ENCODE results near the gene VPS35.

VPS35 gene

GRCh38 chr16:46730801-46731690 lies 42.1 kb upstream of the VPS35 start:
- H3K4me3 ChIP-seq (ENCODE audit: low read depth, low read length), result no peak overlapping the region
- TF ChIP-seq, protein P1, sequence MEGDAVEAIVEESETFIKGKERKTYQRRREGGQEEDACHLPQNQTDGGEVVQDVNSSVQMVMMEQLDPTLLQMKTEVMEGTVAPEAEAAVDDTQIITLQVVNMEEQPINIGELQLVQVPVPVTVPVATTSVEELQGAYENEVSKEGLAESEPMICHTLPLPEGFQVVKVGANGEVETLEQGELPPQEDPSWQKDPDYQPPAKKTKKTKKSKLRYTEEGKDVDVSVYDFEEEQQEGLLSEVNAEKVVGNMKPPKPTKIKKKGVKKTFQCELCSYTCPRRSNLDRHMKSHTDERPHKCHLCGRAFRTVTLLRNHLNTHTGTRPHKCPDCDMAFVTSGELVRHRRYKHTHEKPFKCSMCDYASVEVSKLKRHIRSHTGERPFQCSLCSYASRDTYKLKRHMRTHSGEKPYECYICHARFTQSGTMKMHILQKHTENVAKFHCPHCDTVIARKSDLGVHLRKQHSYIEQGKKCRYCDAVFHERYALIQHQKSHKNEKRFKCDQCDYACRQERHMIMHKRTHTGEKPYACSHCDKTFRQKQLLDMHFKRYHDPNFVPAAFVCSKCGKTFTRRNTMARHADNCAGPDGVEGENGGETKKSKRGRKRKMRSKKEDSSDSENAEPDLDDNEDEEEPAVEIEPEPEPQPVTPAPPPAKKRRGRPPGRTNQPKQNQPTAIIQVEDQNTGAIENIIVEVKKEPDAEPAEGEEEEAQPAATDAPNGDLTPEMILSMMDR (IDR thresholded peaks at IDR 0.05; ENCODE audit: insufficient read depth, low read depth, low read length, missing control alignments), result no peak
- DNase-seq (ENCODE audit: low read depth), result no peak

- no peak overlapping the region for H3K4me3 ChIP-seq (ENCODE audit: low read depth, low read length)
- TF ChIP-seq, protein P1 (IDR thresholded peaks at IDR 0.05; ENCODE audit: insufficient read depth, low read depth, low read length, missing control alignments), result no peak
- DNase-seq (ENCODE audit: low read depth), result no peak
Observed at GRCh38 chr16:46730126-46730525, 41.1 kb upstream of the VPS35 start.

DNA sequence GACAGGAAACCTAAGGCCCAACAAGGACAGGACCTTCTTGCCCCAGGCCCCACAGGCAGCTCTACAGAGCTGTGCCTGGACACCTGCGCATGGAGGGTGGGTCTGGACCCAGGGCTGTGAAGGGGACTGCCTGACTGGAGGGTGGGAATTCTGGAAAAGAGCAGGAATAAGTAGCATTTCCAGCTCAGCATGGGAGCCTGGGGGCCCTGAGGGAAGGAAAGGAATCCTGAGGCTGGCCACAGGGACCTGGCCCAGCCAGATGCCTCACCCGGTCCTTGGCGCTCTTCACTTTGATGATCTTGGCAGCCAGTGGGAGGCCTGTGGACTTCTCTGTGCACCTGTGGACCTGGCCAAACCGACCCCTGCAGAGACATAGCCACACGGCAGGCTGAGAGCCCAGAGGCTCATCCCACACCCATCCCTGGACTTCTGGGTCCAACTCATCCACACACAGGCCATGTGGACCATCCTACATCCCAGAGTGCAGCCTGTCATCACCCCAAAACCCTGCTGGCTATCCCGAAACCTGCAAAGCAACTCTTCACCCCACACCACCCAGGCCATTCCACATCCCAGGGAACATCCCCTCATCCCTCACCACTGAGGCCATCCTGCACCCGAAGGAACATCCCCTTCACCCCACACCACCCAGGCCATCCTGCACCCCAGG lies 40.5 kb upstream of the VPS35 start:
- no peak for DNase-seq (ENCODE audit: low read depth)
- no peak overlapping the region for H3K4me3 ChIP-seq (ENCODE audit: low read depth, low read length)
- TF ChIP-seq, protein P1 (IDR thresholded peaks at IDR 0.05; ENCODE audit: insufficient read depth, low read depth, low read length, missing control alignments), result no peak

- TF ChIP-seq, protein P1 (IDR thresholded peaks at IDR 0.05; ENCODE audit: insufficient read depth, low read depth, low read length, missing control alignments), result no peak
- no peak overlapping the region for H3K4me3 ChIP-seq (ENCODE audit: low read depth, low read length)
- DNase-seq (ENCODE audit: low read depth), result no peak
Observed at GRCh38 chr16:46728806-46729205, 39.8 kb upstream of the VPS35 start.

DNA sequence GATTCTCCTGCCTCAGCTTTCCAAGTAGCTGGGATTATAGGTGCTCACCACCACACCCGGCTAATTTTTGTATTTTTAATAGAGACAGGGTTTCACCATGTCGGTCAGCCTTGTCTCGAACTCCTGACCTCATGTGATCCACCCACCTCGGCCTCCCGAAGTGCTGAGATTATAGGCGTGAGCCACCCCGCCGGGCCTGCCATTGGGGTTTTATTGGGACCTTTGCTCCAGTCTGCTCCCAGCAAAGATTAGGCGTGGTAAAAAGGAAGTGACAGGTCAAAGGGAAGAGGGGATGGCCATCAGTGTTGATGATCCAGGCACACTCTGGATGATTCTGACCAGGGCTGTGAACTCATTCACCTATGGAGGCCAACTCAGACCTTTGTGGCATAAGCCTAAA lies 38.7 kb upstream of the VPS35 start:
- TF ChIP-seq, protein P1 (IDR thresholded peaks at IDR 0.05; ENCODE audit: insufficient read depth, low read depth, low read length, missing control alignments), result no peak
- DNase-seq (ENCODE audit: low read depth), result no peak
- no peak overlapping the region for H3K4me3 ChIP-seq (ENCODE audit: low read depth, low read length)

DNA sequence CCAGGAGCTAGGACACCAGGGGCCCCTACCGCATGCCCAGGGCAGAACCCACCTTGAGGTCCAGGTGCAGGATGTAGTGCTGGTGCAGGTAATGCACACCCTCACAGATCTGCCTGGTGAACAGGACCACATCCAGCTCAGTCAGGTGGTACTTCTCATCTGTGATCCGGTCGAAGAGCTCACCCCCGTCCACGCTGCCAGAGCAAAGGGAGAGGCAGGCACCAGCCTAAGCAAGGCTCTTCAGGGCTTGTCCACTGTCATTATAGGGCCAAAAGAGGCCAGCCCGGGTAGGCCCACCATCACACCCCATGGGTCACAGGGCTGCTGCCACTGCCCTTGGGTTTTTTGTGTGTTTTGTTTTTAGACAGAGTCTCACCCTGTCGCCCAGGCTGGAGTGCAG lies 38.2 kb upstream of the VPS35 start:
- no peak overlapping the region for H3K4me3 ChIP-seq (ENCODE audit: low read depth, low read length)
- TF ChIP-seq, protein P1 (IDR thresholded peaks at IDR 0.05; ENCODE audit: insufficient read depth, low read depth, low read length, missing control alignments), result no peak
- DNase-seq (ENCODE audit: low read depth), result no peak
